Skeletal muscle tissue (tissue), 4 donors: ENCODE data around the gene NUDT1. TPM values are rescaled to one million over a fixed set of nuclear protein-coding genes. Genes with fewer than 3 reads are reported as not detected.
A peak's percentile ranks its signal among the peaks of the same experiment; 100 is the strongest.

Experiments used
- H3K27ac ChIP-seq: one replicate; pipeline ENCODE4 v1.7.0; 2013; ENCODE audit warnings: mild to moderate bottlenecking, low read depth, low read length, inconsistent platforms
- H3K27me3 ChIP-seq, 3 donors: one replicate each; pipeline ENCODE4 v1.7.0; 2013; ENCODE audit warnings: low read length in 3 of 3; ENCODE audit not compliant: control insufficient read depth in 3 of 3, insufficient read depth in 3 of 3
- H3K36me3 ChIP-seq, 3 donors: one replicate each; pipeline ENCODE4 v1.7.0; 2013; ENCODE audit warnings: low read length in 3 of 3; ENCODE audit not compliant: control insufficient read depth in 3 of 3, insufficient read depth in 3 of 3
- H3K4me1 ChIP-seq, 3 donors: one replicate each; pipeline ENCODE4 v1.7.0; 2013; ENCODE audit warnings: low read length in 3 of 3, mild to moderate bottlenecking in 3 of 3; ENCODE audit not compliant: control insufficient read depth in 3 of 3, insufficient read depth in 3 of 3
- H3K4me3 ChIP-seq, 3 donors: one replicate each; pipeline ENCODE4 v1.7.0; 2013; ENCODE audit warnings: low read length in 3 of 3
- H3K9ac ChIP-seq, 3 donors: one replicate each; pipeline ENCODE4 v1.7.0; 2013; ENCODE audit warnings: low read length in 3 of 3, mild to moderate bottlenecking in 3 of 3, moderate library complexity in 2 of 3, low read depth in 1 of 3
- H3K9me3 ChIP-seq, 3 donors: one replicate each; pipeline ENCODE4 v1.7.0; 2013; ENCODE audit warnings: low read length in 3 of 3; ENCODE audit not compliant: control insufficient read depth in 3 of 3
- total RNA-seq: library from RNA; depleted of rRNA; stranded (reverse); fragments of >200 nt; gene quantifications from one replicate; pipeline ENCODE4 v1.2.3, GENCODE V29; 2014
- donor health status: Osteomylitis.

Gene NUDT1
- total RNA-seq, 1 donor from 2014 or later, result 20.9 TPM

GRCh38 chr7:2222516-2222915, 19.5 kb upstream of the NUDT1 start:
- no peaks in the 10 kb centered on the region for H3K27me3 ChIP-seq
- peaks cover 30 to 40% (median 31%) of the 10 kb centered on the region in 3 donors for H3K36me3 ChIP-seq
- H3K9ac ChIP-seq, result no peak overlapping the region
- H3K9me3 ChIP-seq, result no peaks in the 10 kb centered on the region
- H3K4me1 ChIP-seq, result peaks cover 20 to 28% (median 20%) of the 10 kb centered on the region in 3 donors
- no peak overlapping the region for H3K27ac ChIP-seq
- H3K4me3 ChIP-seq, result no peak overlapping the region

DNA sequence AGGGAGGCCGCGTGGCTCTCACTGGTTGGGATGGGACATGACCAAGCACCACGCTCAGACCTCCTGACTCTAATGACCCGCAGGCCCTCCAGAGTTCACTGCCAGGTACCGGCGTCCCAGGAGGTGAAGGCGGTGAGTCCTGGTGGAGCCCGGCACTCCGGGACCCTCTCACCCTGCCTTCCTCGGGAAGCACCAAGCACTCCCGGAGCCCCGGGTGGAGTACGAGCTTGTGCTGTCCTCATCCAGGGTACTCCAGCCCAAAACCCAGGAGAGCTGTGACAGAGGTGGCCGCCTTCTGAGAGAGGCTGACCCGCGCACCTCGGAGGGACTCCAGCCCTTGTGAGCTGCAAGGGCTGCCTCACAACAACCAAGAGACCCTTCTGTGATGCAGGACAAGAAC, 18.7 kb upstream of the NUDT1 start:
- Histone ChIP-seq H3K4me3 (no peak overlapping the region), H3K27me3 (no peaks in the 10 kb centered on the region), H3K9me3 (no peaks in the 10 kb centered on the region), H3K4me1 (peaks cover 20 to 28% (median 20%) of the 10 kb centered on the region in 3 donors), H3K36me3 (peaks cover 26 to 33% (median 30%) of the 10 kb centered on the region in 3 donors), H3K9ac (no peak overlapping the region), H3K27ac (no peak overlapping the region)

GRCh38 chr7:2224491-2224928, 17.5 kb upstream of the NUDT1 start:
- Histone ChIP-seq H3K4me1 (peaks cover 20 to 28% (median 20%) of the 10 kb centered on the region in 3 donors), H3K27ac (peak overlapping the region; percentile 60), H3K36me3 (peaks cover 30 to 33% (median 31%) of the 10 kb centered on the region in 3 donors), H3K9ac (peak overlapping the region in 2 of 3 donors; percentile 15 to 54), H3K27me3 (no peaks in the 10 kb centered on the region), H3K9me3 (no peaks in the 10 kb centered on the region), H3K4me3 (peak overlapping the region in 1 of 3 donors; percentile 6)

DNA sequence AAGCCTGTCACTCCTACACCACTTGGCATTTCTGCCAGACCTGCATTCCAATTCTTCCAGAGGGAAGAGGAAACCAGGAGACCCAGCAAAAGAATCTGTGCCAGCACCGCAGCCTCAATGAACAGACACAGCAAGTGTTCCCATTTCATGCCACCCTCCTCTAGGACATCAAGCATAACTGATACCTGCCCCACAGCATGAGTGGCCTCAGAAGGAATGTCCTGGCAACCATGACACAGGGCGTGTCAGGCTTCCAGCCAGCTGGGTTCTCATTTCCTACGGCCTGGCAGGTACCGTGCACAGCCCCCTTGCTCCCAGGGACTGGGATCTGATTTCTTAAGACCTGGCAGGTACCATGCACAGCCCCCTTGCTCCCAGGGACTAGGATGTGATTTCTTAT, 17.1 kb upstream of the NUDT1 start:
- Histone ChIP-seq H3K27me3 (no peaks in the 10 kb centered on the region), H3K4me1 (peaks cover 20 to 28% (median 23%) of the 10 kb centered on the region in 3 donors), H3K27ac (peak overlapping the region; percentile 60), H3K9me3 (no peaks in the 10 kb centered on the region), H3K9ac (peak overlapping the region in 1 of 3 donors; percentile 54), H3K4me3 (no peak overlapping the region), H3K36me3 (peaks cover 34 to 35% (median 35%) of the 10 kb centered on the region in 3 donors)

GRCh38 chr7:2225336-2225735, 16.7 kb upstream of the NUDT1 start:
- H3K36me3 ChIP-seq, result peaks cover 32 to 35% (median 34%) of the 10 kb centered on the region in 3 donors
- no peaks in the 10 kb centered on the region for H3K27me3 ChIP-seq
- no peak overlapping the region for H3K4me3 ChIP-seq
- no peaks in the 10 kb centered on the region for H3K9me3 ChIP-seq
- peaks cover 20 to 32% (median 27%) of the 10 kb centered on the region in 3 donors for H3K4me1 ChIP-seq
- H3K9ac ChIP-seq, result peak overlapping the region in 1 of 3 donors; percentile 25
- H3K27ac ChIP-seq, result no peak overlapping the region

DNA sequence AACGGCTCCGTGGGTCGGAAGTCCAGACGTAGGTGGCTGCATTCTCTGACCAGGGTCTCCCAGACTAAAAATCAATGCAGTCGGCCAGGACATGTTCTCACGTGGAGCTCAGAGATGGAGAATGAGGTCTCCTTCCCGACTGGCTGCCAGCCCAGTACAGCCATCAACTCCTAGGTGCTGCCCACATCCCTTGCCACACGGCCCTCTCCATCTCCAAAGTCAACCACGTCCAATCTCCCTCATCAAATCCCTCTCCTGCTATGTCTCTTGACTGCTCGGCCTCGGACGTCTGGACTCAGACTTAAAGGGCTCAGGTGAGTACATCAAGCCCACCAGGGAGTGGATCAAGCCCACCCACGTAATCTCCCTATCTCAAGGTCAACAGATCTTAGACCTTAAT, 16.2 kb upstream of the NUDT1 start:
- no peak overlapping the region for H3K27ac ChIP-seq
- H3K4me3 ChIP-seq, result no peak overlapping the region
- H3K27me3 ChIP-seq, result no peaks in the 10 kb centered on the region
- H3K36me3 ChIP-seq, result peaks cover 29 to 34% (median 31%) of the 10 kb centered on the region in 3 donors
- peaks cover 20 to 37% (median 30%) of the 10 kb centered on the region in 3 donors for H3K4me1 ChIP-seq
- no peaks in the 10 kb centered on the region for H3K9me3 ChIP-seq
- peak overlapping the region in 1 of 3 donors; percentile 8 for H3K9ac ChIP-seq

GRCh38 chr7:2227699-2228098, 14.3 kb upstream of the NUDT1 start:
- Histone ChIP-seq H3K9ac (no peak overlapping the region), H3K36me3 (peaks cover 21 to 24% (median 21%) of the 10 kb centered on the region in 3 donors), H3K4me1 (peaks cover 27 to 48% (median 42%) of the 10 kb centered on the region in 3 donors), H3K27me3 (no peaks in the 10 kb centered on the region), H3K27ac (no peak overlapping the region), H3K4me3 (no peak overlapping the region), H3K9me3 (no peaks in the 10 kb centered on the region)

DNA sequence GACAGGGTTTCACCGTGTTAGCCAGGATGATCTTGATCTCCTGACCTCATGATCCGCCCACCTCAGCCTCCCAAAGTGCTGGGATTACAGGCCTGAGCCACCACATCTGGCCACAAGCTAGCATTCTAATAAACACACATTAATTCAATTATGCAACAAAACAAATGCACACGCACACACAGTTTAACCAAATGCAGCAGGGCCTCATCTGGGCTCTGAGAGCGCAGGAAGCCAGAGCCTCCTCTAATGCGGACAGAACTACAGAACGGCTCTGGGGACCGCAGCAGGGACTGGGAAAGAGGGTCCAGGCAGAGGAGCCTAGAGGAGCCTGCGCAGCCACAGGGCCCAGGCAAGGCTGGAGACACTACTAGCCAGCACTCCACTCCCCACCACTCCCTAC, 13.1 kb upstream of the NUDT1 start:
- H3K27ac ChIP-seq, result no peak overlapping the region
- H3K27me3 ChIP-seq, result no peaks in the 10 kb centered on the region
- peaks cover 27 to 44% (median 43%) of the 10 kb centered on the region in 3 donors for H3K4me1 ChIP-seq
- no peak overlapping the region for H3K9ac ChIP-seq
- H3K36me3 ChIP-seq, result peaks cover 14 to 24% (median 17%) of the 10 kb centered on the region in 3 donors
- H3K4me3 ChIP-seq, result no peak overlapping the region
- H3K9me3 ChIP-seq, result no peaks in the 10 kb centered on the region

DNA sequence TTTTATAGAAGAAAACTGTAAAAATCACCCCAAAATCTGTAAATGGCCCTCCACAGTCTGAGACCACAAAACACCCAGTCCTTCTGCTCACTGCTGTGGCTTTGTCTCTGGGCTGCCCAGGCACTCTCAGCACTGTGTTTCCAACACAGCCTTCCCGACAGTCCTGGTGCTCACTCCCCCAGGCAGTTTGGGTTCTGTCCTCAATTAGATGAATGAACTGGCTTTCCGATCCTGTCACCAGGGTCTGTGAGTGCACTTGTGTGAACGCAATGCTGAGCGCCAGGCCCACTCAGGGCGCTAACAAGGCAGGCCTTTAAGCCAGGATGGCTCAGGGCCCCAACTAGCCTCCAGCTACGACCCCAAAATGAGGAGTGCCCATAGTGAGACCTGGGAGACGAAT, 12.6 kb upstream of the NUDT1 start:
- H3K4me1 ChIP-seq, result peaks cover 22 to 39% (median 37%) of the 10 kb centered on the region in 3 donors
- H3K4me3 ChIP-seq, result no peak overlapping the region
- H3K9ac ChIP-seq, result no peak overlapping the region
- H3K36me3 ChIP-seq, result peaks cover 16 to 26% (median 17%) of the 10 kb centered on the region in 3 donors
- H3K27ac ChIP-seq, result no peak overlapping the region
- H3K9me3 ChIP-seq, result no peaks in the 10 kb centered on the region
- H3K27me3 ChIP-seq, result no peaks in the 10 kb centered on the region

- Histone ChIP-seq H3K9me3 (no peaks in the 10 kb centered on the region), H3K36me3 (peaks cover 20 to 32% (median 22%) of the 10 kb centered on the region in 3 donors), H3K9ac (no peak overlapping the region), H3K27ac (no peak overlapping the region), H3K4me3 (no peak overlapping the region), H3K27me3 (no peaks in the 10 kb centered on the region), H3K4me1 (peaks cover 15 to 31% (median 30%) of the 10 kb centered on the region in 3 donors)
Observed at GRCh38 chr7:2230226-2230625, 11.8 kb upstream of the NUDT1 start.
